Measurements from ENCODE around the gene ZNF789.

The ZNF789 gene

GRCh38 chr7:99514050-99514449 is 41.4 kb downstream of the ZNF789 start:
- DNase-seq = no peak

- no peak for DNase-seq
Measured at GRCh38 chr7:99521399-99521798, 48.7 kb downstream of the ZNF789 start.

GRCh38 chr7:99525713-99526440 is 53.2 kb downstream of the ZNF789 start:
- DNase-seq = no peak

GRCh38 chr7:99531354-99531765 is 58.7 kb downstream of the ZNF789 start:
- DNase-seq = no peak

GRCh38 chr7:99535667-99536066 is 63.0 kb downstream of the ZNF789 start:
- no peak for DNase-seq

All from NCI-H774 (cell line).